ENCODE measurements around the gene TFF3.

TFF3 gene

DNA sequence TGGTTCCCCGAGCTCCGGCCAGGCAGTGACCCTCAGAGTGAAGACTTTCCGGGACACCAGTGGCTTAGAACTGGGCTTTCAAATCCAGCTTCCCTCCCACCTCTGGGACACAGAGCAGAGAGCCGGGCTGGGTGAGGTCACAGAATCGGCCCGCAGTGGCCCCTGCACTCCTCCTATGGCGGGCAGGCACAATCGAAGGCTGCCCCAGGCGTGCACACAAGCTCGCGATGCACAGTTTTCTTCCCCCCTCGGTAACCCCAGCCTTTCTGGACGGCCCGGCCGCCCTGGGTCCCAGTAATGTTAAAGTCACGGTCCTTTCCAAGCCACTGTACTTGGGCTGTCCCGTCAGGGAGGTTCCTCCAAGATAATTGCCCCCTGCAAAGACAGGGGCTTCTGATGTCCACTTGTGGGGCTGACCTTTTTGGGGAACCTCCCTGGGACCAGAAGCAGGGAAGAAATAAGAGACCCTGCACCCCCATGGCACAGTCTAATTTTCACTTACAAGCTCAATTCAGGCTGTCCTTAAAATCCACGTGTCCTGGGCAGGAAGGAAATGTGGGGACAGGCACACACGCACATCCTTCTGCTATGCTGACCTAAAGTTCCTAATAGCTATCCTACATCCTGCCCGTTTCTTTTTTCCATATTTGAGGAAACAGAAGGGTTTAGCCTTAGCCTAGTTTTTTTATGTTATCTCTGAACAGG lies 13.7 kb downstream of the TFF3 start:
- TF ChIP-seq, protein P1, sequence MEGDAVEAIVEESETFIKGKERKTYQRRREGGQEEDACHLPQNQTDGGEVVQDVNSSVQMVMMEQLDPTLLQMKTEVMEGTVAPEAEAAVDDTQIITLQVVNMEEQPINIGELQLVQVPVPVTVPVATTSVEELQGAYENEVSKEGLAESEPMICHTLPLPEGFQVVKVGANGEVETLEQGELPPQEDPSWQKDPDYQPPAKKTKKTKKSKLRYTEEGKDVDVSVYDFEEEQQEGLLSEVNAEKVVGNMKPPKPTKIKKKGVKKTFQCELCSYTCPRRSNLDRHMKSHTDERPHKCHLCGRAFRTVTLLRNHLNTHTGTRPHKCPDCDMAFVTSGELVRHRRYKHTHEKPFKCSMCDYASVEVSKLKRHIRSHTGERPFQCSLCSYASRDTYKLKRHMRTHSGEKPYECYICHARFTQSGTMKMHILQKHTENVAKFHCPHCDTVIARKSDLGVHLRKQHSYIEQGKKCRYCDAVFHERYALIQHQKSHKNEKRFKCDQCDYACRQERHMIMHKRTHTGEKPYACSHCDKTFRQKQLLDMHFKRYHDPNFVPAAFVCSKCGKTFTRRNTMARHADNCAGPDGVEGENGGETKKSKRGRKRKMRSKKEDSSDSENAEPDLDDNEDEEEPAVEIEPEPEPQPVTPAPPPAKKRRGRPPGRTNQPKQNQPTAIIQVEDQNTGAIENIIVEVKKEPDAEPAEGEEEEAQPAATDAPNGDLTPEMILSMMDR (IDR thresholded peaks at IDR 0.05; ENCODE audit: low read depth, low read length): no peak
- H3K4me3 ChIP-seq (ENCODE audit: low read depth, low read length): no peak overlapping the region

DNA sequence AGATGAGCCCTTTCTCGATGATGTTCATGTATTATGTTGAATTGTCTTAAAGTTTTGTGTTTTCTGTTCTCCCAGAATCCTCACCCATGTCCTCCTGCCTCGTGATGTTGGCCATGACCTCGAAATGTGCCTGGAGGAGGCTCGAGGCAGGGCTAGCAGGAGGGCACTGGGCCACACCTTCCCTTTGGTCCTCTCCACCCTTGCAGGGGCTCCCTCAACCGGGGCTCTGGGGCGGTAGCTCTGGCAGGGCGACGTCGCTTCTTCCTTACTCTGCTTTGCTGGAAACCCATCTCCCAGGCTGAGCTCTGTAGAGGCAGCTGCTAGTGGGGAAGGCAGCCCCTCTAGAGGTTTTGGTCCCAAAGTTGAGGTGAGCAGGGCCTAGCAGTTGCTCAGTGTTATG lies 14.3 kb downstream of the TFF3 start:
- TF ChIP-seq, protein P1 (IDR thresholded peaks at IDR 0.05; ENCODE audit: low read depth, low read length): no peak
- H3K4me3 ChIP-seq (ENCODE audit: low read depth, low read length): no peak overlapping the region

DNA sequence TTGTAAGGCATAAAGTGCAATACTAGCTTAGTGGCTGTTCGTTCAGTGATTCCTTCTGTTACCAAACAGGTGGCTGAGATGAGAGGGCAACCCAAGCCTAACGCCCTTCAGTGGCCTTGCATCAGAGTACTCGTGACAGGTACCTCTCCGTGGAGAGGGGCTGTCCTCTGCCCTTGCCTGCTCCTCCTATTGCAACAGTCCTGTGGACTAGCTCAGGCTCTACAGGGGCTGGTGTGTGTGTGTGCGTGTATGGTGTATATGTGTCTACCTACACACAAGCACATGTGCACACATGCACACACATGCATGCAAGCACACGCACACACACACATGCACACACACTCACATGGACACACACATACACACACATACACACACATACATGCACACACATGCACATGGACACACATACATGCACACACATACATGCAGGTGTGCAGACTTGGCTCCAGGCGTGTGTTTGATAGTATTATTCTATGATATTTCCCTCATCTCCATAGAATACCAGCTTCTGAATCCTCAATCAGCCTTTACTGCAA lies 15.1 kb downstream of the TFF3 start:
- H3K4me3 ChIP-seq (ENCODE audit: low read depth, low read length): no peak overlapping the region
- TF ChIP-seq, protein P1 (IDR thresholded peaks at IDR 0.05; ENCODE audit: low read depth, low read length): no peak

DNA sequence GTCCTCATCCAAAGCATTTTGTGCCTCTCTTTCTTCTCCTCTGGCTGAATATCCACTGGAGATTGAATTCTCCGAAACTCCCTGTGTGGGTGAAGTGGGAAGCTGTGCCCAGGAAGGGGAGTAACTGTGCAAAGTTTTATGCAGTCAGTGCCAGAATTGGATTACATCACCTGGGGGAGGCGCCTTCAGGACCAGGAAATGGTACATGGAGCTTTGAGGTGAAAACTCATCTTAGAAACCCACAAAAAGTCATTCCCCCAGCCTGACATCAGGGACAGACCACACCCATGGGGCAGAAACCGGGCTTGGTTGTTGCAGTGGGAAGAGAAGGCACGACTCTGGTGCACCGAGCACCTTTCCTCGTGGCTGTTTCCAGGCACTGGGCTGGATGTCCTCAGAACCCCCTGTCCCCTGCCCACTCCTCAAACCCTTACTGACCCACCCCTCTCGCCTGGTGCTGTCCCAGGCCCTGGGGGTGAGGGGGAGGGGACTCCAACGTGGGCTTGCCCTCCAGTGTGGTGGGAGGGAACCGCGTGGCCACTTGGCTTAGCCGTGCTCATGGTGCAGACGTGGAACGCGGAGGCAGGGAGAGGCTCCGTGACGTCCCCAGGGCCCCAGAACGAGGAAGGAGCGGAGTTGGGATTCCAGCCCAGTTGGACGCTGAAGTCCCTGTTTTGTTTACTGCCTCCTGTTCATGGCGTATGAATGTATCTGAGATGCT lies 15.7 kb downstream of the TFF3 start:
- TF ChIP-seq, protein P1 (IDR thresholded peaks at IDR 0.05; ENCODE audit: low read depth, low read length): no peak
- H3K4me3 ChIP-seq (ENCODE audit: low read depth, low read length): no peak overlapping the region

DNA sequence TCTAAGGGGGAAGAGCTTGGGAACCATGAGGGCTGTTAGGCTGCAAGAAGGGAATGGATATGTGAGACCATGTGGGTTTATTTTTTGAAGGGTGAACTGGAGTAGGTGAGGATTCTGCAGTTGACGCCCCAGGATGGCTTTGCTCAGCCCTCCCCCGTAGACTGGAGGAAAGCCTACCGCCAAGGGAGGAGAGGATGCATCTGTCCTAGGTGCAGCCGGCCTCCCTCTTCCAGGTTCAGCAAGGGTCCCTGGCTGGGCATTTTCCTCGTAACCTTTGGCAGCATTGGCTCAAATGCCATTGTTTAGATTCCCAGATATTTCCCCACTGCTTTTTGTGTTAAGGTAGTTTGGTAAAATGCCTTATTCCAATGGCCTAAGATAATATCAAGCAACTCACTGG lies 16.6 kb downstream of the TFF3 start:
- no peak overlapping the region for H3K4me3 ChIP-seq (ENCODE audit: low read depth, low read length)
- TF ChIP-seq, protein P1 (IDR thresholded peaks at IDR 0.05; ENCODE audit: low read depth, low read length): no peak

DNA sequence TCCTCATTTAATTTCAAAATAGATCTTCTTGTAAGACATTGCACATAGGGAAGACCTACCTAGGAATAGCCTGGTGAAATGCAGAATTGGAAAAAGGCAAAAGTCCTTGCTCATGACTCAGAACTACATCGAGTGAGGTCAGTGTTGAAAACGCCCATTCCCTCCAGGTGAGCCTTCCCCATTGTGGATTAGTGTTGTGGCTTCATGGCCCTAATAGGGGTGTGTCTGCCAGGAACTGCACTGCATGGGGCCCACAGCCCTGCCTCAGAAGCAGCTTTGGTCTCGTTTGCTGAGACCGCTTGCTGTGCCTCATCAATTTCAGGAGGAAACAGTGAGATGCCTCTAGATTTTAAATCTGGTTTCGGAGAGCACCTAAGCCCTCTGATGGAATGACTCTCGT lies 17.0 kb downstream of the TFF3 start:
- TF ChIP-seq, protein P1 (IDR thresholded peaks at IDR 0.05; ENCODE audit: low read depth, low read length): no peak
- no peak overlapping the region for H3K4me3 ChIP-seq (ENCODE audit: low read depth, low read length)

DNA sequence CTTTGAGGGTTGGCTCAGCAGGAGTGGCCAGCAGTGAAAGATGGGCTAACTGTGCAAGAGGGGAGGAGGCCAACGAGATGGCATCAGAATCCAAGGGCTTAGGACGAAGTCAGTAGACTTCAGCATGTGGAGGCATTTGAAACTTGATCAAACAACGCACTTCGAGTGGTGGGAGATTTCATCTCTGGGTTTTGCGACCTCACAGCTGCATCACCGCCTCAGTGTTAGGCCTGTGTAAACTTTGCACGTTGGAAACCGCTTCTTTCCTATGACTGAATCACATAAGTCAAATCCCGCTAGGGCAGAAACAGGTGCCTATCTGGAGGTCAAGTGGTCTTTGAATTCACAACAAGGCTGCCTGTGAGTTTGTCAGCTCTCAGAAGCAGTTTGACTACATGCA lies 17.8 kb downstream of the TFF3 start:
- TF ChIP-seq, protein P1 (IDR thresholded peaks at IDR 0.05; ENCODE audit: low read depth, low read length): no peak
- no peak overlapping the region for H3K4me3 ChIP-seq (ENCODE audit: low read depth, low read length)
